Eye (tissue), 1 donor: ENCODE data around the gene SLC17A8.

Experiments
- DNase-seq: peaks from one replicate; pipeline ENCODE4 v3.0.0-alpha.2; 2015

The SLC17A8 gene

DNA sequence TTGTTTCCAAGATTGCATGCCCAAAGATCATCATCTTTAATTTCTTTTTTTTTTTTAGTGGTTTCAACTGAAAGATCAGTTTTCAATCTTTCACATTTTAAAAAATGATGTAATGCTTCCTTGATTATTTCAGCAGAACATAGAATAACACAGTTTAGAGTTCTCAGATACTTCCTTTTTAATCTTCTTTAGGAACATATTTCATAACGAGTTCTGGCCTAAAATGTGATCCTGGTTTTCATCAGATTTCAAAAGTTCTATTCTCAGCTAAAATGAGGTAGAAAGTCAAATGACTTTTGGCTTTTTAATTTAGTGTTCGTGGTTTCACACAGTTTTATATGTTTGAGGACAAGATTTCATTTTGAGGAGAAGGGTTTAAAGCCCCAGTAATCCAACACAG is 76.8 kb downstream of the SLC17A8 start:
- no peak for DNase-seq

DNA sequence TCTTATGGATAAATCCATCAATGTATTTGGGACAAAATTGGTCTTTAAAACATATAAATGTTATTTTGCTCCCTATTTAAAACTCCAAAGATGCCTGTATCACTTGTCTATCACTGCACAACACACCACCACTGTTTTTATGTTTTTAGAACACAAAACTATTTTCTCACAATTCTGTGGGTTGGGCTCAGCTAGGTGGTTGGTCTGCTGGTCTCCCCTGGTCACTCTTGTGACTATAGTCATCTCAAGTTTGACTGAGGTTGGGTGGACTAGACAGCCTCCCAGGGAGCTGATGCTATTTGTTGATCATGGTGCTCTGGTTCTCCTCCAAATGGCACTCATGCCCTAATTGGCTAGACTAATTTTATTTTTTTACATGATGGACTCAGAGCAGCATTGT is 77.3 kb downstream of the SLC17A8 start:
- DNase-seq: no peak

DNA sequence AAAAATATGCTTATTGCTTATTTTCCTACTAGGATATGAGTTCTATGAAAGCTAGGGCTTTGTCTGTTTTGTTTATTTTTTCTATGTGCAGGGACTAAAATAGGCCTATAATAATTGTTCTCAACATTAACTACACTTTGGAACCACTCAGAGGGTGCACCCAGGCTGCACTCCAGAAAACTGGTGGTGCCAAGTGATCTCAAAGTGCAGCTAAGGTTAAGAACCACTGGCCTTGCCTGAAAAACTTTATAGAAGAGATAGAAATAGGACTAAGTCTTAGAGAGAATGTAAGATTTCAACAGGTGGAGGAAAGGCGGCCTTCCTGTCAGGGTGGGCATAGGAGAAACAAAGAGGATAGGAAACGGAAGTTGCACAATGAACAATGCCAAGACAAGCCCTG is 79.1 kb downstream of the SLC17A8 start:
- DNase-seq: no peak

DNA sequence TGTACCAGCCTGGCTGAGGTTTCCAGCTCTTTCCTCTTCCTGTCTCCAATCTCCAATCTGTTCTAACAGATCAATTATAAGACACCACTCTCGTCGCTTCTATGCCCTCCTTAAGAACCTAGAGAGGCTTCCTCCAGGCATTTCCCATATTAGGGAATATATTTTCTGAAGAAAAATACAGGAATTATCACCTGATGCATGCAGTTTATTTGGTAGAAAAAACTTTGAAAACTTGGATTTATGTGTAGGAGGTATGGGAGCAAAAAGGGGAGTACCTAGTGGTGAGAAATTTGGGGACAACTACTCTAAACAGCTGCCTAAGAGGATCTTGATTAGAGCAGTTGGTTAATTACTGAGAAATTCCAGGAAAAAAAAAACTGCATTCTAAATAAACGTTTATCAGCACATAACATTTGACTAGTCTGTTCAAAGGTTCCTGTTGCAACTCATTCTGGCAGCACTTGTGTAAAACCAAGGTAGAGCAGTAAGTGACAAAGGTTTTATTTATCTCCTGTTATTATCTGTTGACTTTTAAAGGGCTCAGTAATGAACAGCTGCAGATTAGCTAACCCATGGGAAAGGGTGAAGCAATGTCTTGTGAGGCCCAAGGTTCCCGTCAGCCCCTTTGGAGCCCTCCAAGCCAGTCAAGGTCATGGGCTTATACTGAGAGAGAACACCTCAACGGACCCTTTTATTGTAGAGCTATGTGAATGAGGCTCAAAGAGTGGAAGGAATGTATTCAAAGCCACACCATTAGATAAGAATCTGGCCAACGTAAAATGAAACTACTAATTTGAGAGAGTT is 80.4 kb downstream of the SLC17A8 start:
- no peak for DNase-seq

GRCh38 chr12:100439797-100440196 is 82.9 kb downstream of the SLC17A8 start:
- DNase-seq: no peak

DNA sequence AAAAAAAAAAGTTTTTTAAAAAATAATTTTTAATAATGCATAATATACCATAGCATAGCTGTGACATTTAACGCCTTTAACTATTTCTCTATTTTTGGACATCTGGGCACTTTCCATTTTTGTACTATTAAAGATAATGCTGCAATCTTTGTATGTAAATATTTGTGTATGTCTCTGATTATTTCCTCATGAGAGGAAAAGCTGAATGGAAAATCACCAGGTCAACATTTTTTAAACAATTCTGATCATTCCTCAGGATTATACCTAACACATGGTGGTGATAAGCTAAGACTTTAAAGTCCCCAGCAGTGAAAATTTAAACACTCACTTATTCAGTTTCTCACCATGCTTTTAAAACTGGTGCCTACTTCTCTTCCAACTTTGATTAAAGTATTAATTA is 85.5 kb downstream of the SLC17A8 start:
- no peak for DNase-seq

DNA sequence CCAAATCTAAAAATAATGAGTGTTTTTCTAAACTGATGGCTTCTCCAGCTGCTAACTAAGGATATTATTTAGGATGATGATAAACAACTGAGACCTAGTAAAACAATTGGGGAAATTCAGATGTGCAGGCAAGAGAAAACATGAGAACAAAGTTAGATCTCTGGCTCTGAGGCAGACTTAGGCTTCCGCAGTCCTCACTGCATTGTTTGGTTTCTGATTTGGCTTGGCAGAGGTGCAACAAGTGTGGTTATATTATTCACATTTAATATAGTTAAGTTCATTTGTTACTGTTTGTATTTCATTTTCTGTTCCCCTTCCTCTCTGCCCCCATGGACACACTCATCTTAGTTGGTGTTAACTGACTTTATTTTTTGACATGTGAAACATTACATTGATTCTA is 86.6 kb downstream of the SLC17A8 start:
- no peak for DNase-seq

DNA sequence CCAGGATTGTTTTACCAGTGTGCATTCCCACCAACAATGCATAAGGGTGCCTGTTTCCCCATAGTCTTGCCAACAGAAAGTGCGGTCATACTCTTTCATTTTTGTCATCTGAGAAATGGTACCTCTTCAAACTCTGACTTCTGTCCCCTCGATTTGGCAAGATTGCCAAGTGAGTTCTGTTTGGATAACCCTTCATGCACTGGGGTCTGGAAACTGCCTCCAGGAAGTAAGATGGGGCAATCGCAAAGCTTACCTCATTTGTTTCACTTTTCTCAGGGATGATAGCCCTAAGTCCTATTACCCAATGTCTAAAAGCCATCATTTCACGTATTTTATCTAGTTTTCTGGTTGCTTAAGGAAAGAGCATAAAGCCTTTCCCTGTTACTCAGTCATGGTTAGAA is 88.2 kb downstream of the SLC17A8 start:
- no peak for DNase-seq

DNA sequence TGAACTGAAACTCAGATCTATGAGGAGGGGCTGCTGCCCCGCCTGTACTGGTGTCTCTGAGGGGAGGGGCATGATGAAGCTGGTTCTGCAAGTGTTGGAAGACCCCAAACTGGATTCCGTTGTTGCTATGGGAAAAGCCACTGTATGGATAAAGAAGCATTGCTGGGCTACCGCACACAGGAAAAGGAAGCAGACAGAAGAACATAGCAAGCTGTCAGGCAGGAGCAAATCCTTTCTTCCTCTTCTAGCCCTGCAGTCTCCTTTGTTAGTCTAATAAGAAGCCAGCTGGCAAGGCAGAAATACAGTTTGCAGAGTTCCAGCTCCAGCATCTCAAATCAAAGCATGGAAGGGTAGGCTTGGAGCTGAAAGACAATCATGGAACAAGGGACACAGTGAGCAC is 90.5 kb downstream of the SLC17A8 start:
- peak; percentile 52 for DNase-seq

GRCh38 chr12:100448656-100449055 is 91.8 kb downstream of the SLC17A8 start:
- peak; percentile 61 for DNase-seq

DNA sequence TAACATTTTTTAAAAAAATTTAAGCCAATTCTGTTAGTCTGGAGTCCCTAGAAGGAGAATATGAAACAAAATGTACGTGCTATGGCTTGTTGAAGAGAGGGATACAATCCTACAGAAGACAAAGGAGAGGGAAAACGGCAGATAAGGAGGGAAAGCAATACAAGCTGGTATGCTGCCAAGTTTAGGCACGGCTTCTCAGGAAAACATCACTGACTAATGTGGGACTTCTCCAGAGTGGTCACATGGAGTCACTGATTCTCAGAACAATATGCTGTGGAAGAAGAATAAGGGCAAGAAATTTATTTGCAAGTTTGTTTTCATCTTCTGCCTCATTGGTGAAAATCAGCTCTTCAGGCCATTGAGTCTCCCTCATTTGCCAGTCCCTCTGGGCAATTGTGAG is 93.9 kb downstream of the SLC17A8 start:
- no peak for DNase-seq

GRCh38 chr12:100453951-100454350 is 97.1 kb downstream of the SLC17A8 start:
- DNase-seq: no peak

- DNase-seq: no peak
Measured at GRCh38 chr12:100455896-100456295, 99.0 kb downstream of the SLC17A8 start.

DNA sequence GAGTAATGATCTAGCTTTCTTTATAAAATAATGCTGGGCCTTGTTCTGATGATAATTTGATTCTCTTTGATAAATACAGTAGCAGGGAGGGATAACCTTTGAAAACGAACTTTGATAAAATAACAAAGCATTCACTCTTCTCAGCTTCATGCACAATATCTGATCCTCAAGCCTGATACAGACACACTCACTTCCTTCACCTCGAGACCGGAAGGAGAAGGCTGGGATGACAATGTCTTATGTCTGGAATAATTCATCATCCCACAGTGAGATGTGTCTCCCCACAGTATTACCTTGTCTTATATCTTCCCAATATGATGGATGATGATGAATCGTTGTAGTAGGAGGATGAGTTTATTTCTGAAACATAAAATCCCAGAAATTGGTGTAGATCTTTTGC is 101.3 kb downstream of the SLC17A8 start:
- DNase-seq: no peak

GRCh38 chr12:100460702-100461101 is 103.8 kb downstream of the SLC17A8 start:
- no peak for DNase-seq

DNA sequence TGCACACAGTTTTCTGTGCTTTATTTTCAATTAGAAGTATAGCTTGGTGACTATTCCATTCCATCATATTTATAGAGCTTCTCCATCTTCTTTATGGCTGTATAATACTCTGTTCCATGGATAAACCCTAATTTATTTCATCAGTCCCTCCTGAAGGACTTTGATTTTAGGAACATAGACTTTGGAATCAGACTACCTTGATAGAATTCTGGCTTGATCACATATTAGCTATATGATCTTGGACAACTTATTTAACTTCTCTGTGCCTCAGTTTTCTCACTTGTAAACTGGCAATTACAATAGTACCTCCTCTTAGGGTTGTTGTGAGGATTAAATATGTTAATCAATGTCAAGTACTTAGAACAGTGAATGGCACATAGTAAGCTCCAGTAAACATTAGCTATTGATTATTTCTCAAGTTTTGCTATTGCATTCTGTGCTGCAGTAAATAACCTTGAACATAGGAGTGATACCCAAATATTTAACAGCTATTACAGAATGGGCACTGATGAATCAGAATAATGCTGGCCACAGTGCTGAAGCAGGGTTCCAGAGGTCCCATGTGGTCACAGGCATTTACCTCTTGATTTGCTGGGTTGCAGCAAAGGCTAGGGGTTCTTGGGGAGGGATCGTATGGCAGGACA is 104.6 kb downstream of the SLC17A8 start:
- no peak for DNase-seq

GRCh38 chr12:100463661-100464060 is 106.8 kb downstream of the SLC17A8 start:
- peak; percentile 75 for DNase-seq

- no peak for DNase-seq
Measured at GRCh38 chr12:100464529-100464928, 107.7 kb downstream of the SLC17A8 start.

DNA sequence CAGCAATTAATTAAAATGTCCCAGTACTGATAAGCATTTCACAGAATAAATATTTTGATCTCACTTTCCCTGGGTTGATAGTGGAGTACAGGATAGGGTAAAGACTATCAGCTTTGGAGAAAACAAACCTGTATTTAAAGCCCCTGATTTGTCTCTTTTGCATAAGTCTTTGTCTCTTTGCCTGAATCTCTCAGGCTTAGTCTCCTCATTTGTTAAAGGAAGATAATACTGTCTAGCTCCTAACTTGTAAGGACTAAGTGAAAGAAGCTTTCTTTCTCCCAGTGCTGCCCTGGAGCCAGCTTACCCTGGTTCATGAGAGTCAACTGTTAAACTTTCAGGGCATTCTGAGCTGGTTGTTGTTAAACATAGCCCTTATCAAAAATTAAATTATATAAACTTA is 111.3 kb downstream of the SLC17A8 start:
- DNase-seq: no peak
